ENCODE measurements around the gene DAG1. TPM values are rescaled to one million over a fixed set of nuclear protein-coding genes. Genes with fewer than 3 reads are reported as not detected.

The DAG1 gene
- total RNA-seq, 2 donors from 2014 or later: 145 to 176 TPM

- DNase-seq: no peak
- H3K27me3 ChIP-seq (ENCODE audit: control insufficient read depth, insufficient read depth, low read length, poor library complexity, severe bottlenecking): no peaks in the 10 kb centered on the region
- H3K4me3 ChIP-seq (ENCODE audit: low read length): no peak overlapping the region
- Mint-ChIP-seq H3K27ac (no peak overlapping the region), H3K4me1 (peaks cover 45% of the 10 kb centered on the region), H3K4me3 (no peak overlapping the region), H3K9me3 (no peaks in the 10 kb centered on the region), H3K27me3 (ENCODE audit: insufficient read depth) (no peaks in the 10 kb centered on the region), H3K36me3 (ENCODE audit: low read depth) (no peaks in the 10 kb centered on the region)
- H3K9me3 ChIP-seq (ENCODE audit: control insufficient read depth, low read length): no peaks in the 10 kb centered on the region
- H3K9ac ChIP-seq (ENCODE audit: extremely low read depth, low read length, poor library complexity, severe bottlenecking): no peak overlapping the region
- 74 to 89% methylated on average over 2 to 3 of the region's 3 CpGs for WGBS, 2 experiments (ENCODE audit: insufficient coverage in 1 of 2, insufficient read length in 1 of 2)
- H3K36me3 ChIP-seq (ENCODE audit: control insufficient read depth, insufficient read depth, low read length): no peaks in the 10 kb centered on the region
- no peak for TF ChIP-seq CTCF (conservative IDR thresholded peaks at IDR 0.05)
- H3K4me1 ChIP-seq (ENCODE audit: control insufficient read depth, insufficient read depth, low read length): peaks cover 27% of the 10 kb centered on the region
- H3K27ac ChIP-seq (ENCODE audit: low read depth, low read length): no peak overlapping the region
Observed at GRCh38 chr3:49456466-49456865, 13.6 kb upstream of the DAG1 start.

GRCh38 chr3:49460188-49460890, 9.7 kb upstream of the DAG1 start:
- peak overlapping the region; percentile 99 for H3K27ac Mint-ChIP-seq
- H3K9me3 Mint-ChIP-seq: no peaks in the 10 kb centered on the region
- peaks cover 57% of the 10 kb centered on the region for H3K4me1 Mint-ChIP-seq
- Histone ChIP-seq H3K4me3 (ENCODE audit: low read length) (no peak overlapping the region), H3K36me3 (ENCODE audit: control insufficient read depth, insufficient read depth, low read length) (no peaks in the 10 kb centered on the region), H3K9ac (ENCODE audit: extremely low read depth, low read length, poor library complexity, severe bottlenecking) (peak overlapping the region; percentile 54), H3K9me3 (ENCODE audit: control insufficient read depth, low read length) (no peaks in the 10 kb centered on the region), H3K27me3 (ENCODE audit: control insufficient read depth, insufficient read depth, low read length, poor library complexity, severe bottlenecking) (no peaks in the 10 kb centered on the region), H3K4me1 (ENCODE audit: control insufficient read depth, insufficient read depth, low read length) (peaks cover 27% of the 10 kb centered on the region), H3K27ac (ENCODE audit: low read depth, low read length) (peak overlapping the region; percentile 36)
- WGBS, 2 experiments (ENCODE audit: insufficient coverage in 1 of 2, insufficient read length in 1 of 2): 79% methylated on average over 2 of the region's 2 CpGs; no CpG with 5 or more reads in 1 of the 2 experiments
- peak overlapping the region; percentile 43 for H3K4me3 Mint-ChIP-seq
- TF ChIP-seq CTCF (conservative IDR thresholded peaks at IDR 0.05): no peak
- H3K27me3 Mint-ChIP-seq (ENCODE audit: insufficient read depth): no peaks in the 10 kb centered on the region
- H3K36me3 Mint-ChIP-seq (ENCODE audit: low read depth): no peaks in the 10 kb centered on the region
- peak; percentile 70 for DNase-seq

- H3K9me3 ChIP-seq (ENCODE audit: control insufficient read depth, low read length): no peaks in the 10 kb centered on the region
- 85% methylated on average over 4 of the region's 4 CpGs for WGBS, 2 experiments (ENCODE audit: insufficient coverage in 1 of 2, insufficient read length in 1 of 2)
- Mint-ChIP-seq H3K4me1 (peaks cover 59% of the 10 kb centered on the region), H3K27me3 (ENCODE audit: insufficient read depth) (no peaks in the 10 kb centered on the region), H3K27ac (peak overlapping the region; percentile 99), H3K9me3 (no peaks in the 10 kb centered on the region), H3K36me3 (ENCODE audit: low read depth) (no peaks in the 10 kb centered on the region), H3K4me3 (peak overlapping the region; percentile 38)
- DNase-seq: no peak
- no peak overlapping the region for H3K27ac ChIP-seq (ENCODE audit: low read depth, low read length)
- H3K9ac ChIP-seq (ENCODE audit: extremely low read depth, low read length, poor library complexity, severe bottlenecking): peak overlapping the region; percentile 54
- no peak overlapping the region for H3K4me3 ChIP-seq (ENCODE audit: low read length)
- H3K27me3 ChIP-seq (ENCODE audit: control insufficient read depth, insufficient read depth, low read length, poor library complexity, severe bottlenecking): no peaks in the 10 kb centered on the region
- peaks cover 33% of the 10 kb centered on the region for H3K4me1 ChIP-seq (ENCODE audit: control insufficient read depth, insufficient read depth, low read length)
- no peak for TF ChIP-seq CTCF (conservative IDR thresholded peaks at IDR 0.05)
- no peaks in the 10 kb centered on the region for H3K36me3 ChIP-seq (ENCODE audit: control insufficient read depth, insufficient read depth, low read length)
Observed at GRCh38 chr3:49460956-49461355, 9.1 kb upstream of the DAG1 start.
